NCI-H1092 (cell line): ENCODE data around the gene CHST13.

Experiments used
- DNase-seq: peaks from one replicate; lab custom pipeline; 2025; lab: John Stamatoyannopoulos, UW

Gene CHST13

GRCh38 chr3:126523745-126524428, at the start of gene CHST13:
Gene CHST13, plus strand, starts transcription at chr3:126524155. Its CDS starts 178 bp downstream, at chr3:126524333.
- DNase-seq = no peak

GRCh38 chr3:126474498-126475412, 49.2 kb upstream of the CHST13 start:
- DNase-seq = no peak

GRCh38 chr3:126475413-126476114, 48.4 kb upstream of the CHST13 start, which contains the start of gene ZXDC:
Gene ZXDC, minus strand, starts transcription at chr3:126475891. Its CDS starts 26 bp downstream, at chr3:126475865.
- peak; percentile 90 for DNase-seq

GRCh38 chr3:126476166-126477060, 47.5 kb upstream of the CHST13 start:
- DNase-seq = peak; percentile 68

- DNase-seq = no peak
Measured at GRCh38 chr3:126477061-126477380, 46.9 kb upstream of the CHST13 start.

DNA sequence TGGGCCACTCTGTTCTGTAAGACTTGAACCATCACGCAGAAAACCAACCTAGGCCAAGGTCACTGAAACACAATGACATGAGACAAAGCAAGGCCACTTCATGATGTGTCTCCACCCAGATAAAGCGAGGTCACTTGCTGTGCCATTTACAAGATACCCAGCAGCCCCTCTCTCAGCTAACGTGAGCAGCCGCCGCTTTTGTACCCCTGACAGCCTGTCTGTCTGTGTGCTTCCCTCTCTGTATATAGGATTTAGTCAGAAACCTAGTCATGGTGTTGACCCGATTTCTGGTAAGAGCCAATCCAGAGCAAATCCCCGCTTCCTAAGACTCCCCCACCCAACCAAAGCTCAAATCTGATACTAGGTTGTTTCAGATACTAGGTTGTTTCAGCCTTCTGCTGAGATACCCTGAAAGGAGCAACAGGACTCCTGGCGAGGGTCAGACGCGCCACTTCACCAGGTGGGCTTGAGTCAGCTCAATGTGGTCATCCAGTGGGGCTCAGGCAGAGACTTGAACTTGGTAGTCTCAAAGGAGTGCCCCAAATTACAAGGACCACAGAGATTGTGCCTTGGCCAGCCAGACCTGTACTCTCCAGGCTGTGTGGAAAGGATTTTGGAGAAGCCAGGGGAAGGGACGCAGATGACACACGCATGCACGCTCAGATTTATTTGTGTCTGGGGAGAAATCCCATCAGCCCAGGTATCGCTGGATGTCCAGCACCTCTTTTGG, 45.2 kb upstream of the CHST13 start:
- no peak for DNase-seq

- no peak for DNase-seq
Measured at GRCh38 chr3:126479642-126480041, 44.3 kb upstream of the CHST13 start.

DNA sequence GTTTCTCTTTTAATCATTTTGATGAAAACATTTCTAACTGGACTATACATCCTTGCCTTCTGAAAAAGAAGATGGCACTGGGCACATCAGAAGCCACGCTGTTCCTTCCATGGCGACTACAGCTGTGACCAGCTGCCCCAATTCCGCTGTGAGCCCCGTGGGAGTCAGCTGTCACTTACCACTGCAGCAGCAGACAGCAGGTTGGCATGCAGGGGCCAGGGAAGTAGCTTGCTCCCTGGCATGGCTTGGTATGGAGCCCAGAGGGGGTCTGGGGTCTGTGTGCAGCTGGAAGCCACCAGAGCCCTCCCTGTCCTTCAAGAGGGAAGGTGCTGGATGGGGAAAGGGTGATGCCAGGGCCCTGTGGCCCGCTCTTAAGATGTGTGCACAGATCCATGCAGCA, 43.7 kb upstream of the CHST13 start:
- DNase-seq = no peak

DNA sequence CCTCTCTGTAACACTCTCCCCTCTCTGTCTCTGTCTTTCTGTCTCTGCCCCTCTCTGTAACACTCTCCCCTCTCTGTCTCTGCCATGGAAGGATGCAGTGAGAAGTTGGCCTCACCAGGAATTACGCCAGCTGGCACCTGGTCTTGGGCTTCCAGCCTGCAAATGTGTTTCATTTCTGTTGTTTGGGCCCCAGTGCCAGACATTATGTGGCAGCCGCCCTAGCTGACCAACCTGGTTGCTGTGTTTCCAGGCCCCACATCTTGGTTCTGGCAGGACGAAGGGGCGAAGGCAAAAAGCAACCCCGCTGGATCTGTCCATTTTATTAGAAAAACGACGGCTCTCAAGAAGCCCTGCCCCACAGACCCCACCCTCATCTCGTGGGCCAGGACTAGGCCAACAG, 43.1 kb upstream of the CHST13 start:
- DNase-seq = no peak

GRCh38 chr3:126481808-126482502, 42.0 kb upstream of the CHST13 start:
- no peak for DNase-seq

DNA sequence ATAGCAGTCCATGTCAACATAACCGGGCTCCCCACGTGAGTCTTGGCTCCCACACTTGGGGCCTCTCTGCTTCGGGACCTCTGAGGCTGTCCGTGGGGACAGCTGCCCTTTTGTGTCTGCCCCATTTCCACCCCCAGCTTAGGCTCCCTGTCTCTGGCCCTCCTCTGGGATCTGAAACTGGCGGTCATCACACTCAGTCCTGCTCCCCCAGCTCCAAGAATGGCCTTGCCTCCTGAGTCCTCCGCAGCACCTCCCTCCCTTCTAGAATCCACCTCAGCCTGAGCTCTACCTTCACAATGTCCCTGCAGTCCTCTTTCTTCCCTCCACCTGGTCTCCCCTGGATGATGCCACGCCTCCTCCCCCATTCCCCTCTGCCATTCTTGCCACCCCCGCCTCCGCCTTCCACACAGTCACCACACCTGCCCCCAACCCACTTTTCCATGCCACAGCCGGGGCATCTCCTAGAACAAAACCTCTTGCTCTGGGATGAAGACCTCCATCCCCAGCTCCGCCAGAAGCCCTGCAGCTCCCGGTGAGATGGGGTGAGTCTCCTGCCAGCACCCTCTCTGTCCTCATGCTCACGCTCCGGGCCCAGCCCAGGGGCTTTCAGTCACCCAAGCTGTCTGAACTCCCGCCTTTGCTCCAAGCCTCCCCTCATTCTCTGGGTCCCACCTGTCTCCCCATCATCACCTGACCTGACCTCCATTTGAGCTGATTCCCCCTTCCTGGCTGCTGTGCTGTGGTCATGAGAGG, 41.3 kb upstream of the CHST13 start:
- DNase-seq = no peak

DNA sequence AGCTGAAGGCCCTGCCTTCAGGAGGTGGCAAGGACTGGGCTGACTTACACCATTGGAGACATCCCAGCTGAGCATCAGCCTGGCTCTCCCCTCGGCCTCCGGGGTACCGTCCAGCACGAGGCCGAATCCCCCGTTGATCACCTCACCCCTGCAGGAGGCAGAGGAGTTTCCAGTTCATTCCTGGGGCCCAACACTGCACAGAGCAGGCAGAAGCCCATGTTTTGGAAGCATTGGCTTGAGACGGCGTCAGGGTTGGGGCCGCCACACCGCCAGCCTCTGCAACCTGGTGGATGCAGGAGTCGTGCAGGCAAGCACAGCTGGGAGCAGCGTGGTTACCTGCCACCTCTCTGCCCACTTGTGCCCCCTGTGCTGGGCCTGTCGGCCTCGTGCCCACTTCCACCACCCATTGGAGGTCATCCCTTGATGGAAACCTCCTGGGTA, 40.6 kb upstream of the CHST13 start:
- no peak for DNase-seq

- DNase-seq = no peak
Measured at GRCh38 chr3:126484148-126484547, 39.8 kb upstream of the CHST13 start.

DNA sequence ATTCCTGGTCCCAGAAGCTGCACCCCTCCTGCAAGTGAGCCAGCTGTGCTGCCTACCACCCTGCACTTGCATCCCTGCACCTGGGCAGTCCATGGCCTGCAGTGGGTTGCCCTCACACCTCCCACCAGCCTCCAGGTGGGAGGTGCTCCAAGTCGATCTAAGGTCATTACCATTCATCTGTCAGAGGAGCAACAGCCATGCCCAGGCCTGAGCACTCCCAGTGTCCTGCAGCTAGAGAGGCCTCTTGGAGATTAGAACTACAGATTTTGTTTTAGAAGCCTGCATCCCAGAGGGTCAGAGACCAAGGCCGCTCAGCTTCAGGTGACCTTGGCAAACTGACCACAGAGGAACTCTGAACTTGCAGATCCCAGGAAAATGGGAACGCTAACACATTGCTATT, 39.3 kb upstream of the CHST13 start:
- no peak for DNase-seq

DNA sequence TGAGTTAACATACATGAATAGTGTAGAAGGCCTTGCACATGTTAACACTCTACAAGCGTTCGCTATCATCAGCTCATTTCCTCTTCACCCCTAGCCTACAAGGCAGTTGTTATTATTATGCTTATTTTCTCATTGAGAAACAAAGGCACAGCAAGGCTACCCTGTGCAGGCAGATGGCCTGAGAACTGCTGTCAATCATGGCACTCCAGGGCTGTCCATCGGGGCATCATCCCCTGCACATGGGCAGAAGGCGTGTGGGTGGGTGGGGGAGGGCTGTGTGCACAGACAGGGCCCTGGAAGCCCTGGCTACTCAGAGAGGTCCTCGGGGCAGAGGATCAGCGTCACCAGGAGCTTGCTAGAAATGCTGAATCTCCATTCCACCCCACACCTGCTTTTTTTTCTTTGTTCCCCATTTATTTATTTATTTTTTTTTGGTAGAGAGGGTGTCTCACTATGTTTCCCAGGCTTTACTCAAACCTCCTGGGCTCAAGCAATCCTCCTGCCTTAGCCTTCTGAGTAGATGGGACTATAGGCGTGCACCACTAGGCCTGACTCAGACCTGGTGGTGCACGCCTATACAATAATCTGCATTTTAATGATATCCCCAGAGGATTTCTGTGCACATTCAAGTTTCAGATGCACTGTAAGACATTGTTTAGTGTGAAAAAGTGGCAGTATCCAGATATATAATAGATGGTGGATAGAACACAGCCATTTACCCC, 38.6 kb upstream of the CHST13 start:
- DNase-seq = no peak

GRCh38 chr3:126485956-126486355, 38.0 kb upstream of the CHST13 start:
- no peak for DNase-seq

GRCh38 chr3:126486360-126486847, 37.6 kb upstream of the CHST13 start:
- DNase-seq = no peak

- no peak for DNase-seq
Measured at GRCh38 chr3:126487151-126487771, 36.7 kb upstream of the CHST13 start.
